Left forelimb (tissue), 1 donor: ENCODE results near the gene VTI1A.
"Not testable (repeated sequence)": the region's sequence is repeated elsewhere in the genome, so short reads cannot be mapped to it uniquely, and the experiment has no call there.

ENCODE experiments used
- DNase-seq: peaks from one replicate; pipeline ENCODE4 v3.0.0-alpha.2; 2018; ENCODE audit warnings: low spot score

VTI1A gene

DNA sequence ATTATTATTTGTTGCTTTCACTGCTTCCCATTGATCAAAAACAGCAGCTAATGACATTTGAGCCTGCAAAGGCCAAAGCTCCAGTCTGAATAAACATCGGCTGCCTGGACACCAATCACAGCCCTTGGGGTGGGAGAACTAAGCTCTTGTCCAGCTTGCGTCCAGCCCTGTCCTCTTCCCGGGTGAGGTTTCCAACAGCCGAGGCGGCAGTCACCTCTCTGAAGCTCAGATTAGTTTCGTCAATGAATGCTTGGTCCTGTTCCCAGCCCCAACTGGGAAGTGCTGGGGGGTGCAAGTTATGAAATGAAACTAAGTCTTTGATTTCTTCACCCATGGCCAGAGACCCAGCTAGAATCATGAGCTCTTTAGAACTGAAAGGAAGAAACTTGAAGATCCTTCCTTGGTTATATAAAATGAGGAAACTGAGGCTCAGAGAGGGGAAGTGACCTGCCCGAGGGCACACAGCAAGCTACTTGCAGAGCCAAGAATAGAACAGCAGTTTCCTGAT is 389.0 kb downstream of the VTI1A start:
- DNase-seq = no peak

DNA sequence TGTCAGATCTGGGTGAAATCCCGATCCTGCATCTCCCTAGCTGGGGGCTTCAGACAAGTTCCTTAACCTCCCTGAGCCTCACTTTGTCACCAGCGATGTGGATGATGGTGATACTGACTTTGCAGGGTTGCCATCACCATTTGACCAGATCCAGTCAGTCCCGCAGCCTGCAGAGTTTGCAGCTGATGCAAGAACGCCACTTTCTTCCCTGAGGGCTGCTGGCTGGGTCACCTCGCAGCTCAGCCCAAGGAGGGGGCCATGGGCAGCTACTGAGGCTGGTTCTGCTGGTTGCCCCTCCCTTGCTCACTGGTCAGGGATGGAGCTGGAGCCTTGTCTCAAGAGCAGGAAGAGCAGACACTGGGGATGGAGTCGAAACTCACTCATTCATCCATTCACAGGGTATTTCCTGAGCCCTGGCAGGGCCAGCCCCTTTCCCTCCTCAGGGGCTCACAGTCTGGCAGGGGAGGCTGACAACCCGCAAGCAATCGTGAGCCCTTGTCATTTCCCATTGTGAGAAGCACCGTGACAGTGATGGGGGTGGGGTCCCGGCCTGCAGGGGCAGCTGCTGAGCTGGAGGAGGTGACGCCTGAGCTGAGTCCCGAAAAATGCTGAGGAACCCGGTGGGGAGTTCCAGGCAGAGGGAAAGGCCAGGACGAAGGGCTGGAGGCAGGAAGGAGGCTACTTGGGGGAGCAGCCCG is 391.9 kb downstream of the VTI1A start:
- no peak for DNase-seq

DNA sequence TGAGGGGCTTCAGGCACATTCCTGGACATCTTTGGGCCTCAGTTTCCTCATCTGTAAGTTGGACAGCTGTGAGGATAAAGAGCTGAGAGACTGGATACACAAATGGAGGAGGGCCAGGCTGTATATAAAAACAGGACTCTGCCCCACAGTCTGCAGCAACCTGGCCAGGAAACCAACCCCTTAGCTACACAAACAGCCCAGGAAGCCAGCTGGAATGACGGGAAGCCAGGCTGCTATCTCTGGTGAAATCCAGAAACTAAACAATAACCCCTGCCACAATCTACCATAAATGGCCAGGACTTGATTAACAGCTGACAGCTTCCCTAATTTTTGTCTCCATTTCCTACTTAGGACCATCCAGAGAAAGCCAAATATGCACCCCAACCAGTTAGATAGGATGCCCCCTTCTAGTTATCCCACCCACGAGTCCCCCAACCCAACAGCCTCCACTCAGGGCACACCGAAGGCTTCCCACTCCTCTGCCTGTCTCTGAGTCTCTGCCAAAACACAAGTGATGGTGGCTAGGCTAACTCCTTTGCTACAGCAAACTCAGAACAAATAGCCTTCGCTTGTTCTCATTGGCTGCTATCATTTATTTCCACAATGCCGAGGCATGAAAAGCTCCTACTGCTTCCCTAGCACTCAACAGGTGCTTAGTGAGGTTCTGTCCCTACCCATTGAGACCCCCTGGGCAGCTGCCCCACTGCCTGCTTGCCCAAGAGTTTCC is 393.1 kb downstream of the VTI1A start:
- DNase-seq = no peak

- DNase-seq = no peak
Observed at GRCh38 chr10:112841549-112841948, 394.5 kb downstream of the VTI1A start.

GRCh38 chr10:112842832-112843360 is 395.9 kb downstream of the VTI1A start:
- no peak for DNase-seq

DNA sequence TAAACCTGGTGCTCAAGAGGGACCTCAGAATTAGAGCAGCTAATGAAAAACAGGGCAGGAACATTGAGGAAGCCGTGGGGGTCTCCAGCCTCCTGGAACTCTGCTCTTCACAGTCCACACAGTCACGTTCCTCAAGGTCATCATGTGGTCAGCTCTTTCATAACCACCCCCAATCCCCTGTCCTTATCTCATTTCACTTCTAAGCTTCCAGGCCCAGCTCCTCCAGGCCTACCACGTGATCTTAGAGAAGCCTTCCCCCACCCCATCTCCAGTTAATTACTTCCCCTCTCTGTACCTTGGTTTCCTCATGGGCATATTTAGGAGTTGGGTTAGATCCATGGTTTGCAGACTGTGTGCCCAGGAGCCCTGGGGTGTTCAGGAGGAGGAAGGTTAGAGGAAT is 396.6 kb downstream of the VTI1A start:
- no peak for DNase-seq

DNA sequence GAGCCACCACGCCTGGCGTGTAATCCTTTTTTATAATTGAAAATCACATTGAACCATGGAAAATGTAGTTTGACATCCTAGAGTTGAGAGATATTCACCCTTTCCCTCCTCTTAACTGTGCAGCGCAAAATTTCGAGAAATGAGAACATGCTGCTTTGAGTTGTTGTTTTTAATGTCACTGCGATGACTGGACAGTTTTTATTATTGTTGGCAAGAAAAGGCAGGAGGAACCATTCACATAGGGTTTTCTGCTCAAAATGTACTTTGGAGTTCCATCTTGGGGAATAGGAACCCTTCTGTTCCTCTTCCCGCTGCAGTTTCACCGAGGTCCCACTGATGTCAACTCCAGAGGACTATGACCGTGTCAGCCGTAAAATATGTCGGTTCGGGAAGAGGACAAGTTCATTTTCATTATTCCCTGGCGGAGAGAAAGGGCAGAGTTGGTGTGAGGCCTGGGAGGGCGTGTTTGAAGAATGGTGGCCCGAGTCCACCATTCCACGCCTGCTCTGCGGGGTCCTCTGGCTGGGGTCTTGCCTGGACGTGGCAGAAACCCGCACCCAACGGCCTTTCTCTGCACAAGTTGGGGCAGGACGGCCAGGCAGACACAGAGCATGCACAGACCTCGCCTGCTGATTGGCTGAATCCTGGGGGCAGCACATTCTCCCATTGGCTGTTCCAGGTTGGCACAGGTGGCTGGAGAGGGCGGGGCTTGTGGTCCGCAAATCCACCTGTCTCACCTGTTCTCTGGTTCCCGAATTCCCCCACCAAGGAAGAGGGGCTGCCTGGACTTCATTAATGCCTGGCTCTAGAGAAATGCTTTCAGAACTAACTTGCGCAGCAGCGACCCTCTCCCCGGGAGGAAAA is 397.9 kb downstream of the VTI1A start:
- no peak for DNase-seq

- DNase-seq = no peak
Observed at GRCh38 chr10:112847778-112848177, 400.8 kb downstream of the VTI1A start.

DNA sequence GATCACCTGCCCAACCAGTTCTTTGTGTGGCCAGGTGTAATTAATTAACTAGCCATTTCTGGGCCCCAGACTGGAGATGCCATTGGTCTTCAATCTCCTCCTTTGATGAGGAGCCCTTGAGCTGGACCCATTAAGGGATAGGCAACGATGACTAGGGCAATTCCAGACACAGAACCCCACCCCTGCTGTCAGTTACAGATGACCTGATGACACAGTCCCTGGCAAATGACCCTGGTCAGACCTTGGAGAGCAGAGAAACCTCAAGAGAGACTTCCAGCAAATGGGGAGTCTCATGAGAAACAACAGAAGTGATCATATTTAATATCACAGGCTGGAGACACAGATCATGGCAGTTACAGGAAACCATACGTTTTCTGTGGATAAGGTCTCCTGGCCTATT is 401.2 kb downstream of the VTI1A start:
- DNase-seq = no peak

DNA sequence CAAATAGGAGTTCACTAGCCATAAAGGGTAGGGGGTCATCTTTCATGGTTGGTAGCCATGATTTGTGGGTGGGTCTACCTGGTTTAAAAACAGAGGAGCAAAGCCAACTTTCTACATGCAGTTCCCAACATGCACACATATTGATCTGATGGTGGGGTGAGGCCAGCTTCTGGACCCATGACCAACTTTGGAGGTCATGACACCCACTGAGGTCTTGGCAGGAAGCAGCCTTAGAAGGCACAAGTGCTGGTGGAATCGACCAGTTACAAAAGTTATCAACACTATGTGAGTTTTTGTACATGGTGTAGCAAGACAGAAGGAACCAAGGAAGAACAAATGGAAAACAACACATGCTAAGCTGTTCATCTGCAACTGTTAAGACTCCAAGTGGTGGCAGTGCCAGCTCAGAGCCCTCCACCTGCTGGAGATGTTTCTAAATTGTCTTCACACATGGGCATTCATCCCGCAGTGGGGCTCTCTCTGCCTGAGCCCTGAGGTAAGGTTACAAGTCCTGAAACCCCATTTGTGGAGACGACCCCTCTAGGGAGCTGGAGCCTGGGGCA is 401.9 kb downstream of the VTI1A start:
- no peak for DNase-seq

DNA sequence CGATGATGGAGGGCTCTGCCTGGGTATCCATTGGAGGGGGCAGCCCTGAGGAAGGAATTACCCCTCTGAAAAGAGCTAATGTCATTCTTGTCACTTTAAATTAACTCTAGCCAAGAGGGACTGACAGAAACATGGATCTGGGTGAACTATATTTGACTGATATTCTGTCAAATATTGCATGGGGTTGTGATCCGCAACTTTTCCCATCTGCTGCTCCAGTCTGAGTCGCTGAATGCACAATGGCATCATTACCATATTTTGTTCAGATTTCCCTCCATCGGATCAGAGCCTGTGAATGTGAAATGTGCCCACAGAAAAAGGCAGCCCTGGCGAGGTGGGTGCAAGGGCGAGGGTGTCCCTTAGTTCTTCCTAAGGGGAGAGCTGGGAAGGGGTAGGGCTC is 402.5 kb downstream of the VTI1A start:
- no peak for DNase-seq

DNA sequence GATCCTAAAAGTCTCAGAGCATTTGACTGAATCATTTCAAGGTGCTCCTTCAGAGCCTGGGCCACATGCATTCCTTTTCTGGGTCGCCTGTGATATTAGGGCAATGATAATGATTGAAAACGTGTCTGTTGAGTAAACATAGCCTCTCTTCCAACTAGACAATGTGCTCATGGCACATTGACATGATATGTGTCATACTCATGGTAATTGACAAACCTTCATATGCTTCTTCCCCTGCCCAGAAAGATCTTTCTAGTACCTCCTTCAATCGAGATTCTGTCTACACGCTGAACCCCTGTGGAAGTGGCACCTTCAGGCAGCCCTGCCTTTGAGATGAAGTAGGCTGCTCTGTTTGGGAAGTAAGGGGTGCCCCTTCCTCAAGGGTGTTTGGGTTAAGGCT is 404.2 kb downstream of the VTI1A start:
- no peak for DNase-seq

GRCh38 chr10:112851588-112852211 is 404.7 kb downstream of the VTI1A start:
- DNase-seq = no peak

GRCh38 chr10:112852306-112852705 is 405.3 kb downstream of the VTI1A start:
- peak; percentile 44 for DNase-seq

- no peak for DNase-seq
Observed at GRCh38 chr10:112855134-112855533, 408.1 kb downstream of the VTI1A start.

DNA sequence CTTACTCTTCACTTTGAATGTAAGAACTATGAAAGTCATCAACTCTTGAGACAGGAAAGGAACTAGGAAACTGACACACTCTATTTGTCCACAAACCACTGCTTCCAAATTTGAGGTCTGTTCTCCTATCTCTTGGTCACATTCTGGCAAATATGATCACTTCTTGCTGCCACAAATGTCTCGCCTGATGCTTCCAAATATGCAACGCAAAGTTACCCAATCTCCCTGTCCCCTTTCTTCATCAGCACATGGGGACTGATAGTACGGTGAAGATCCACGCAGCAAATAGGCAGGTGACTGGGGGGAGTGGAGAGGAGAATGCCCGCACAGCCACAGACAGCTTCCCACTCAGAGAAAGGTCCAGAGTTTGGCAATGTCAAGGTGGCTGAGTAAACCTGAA is 410.5 kb downstream of the VTI1A start:
- DNase-seq = no peak

- no peak for DNase-seq
Observed at GRCh38 chr10:112858986-112859651, 412.1 kb downstream of the VTI1A start.

- no peak for DNase-seq
Observed at GRCh38 chr10:112859793-112860192, 412.8 kb downstream of the VTI1A start.

DNA sequence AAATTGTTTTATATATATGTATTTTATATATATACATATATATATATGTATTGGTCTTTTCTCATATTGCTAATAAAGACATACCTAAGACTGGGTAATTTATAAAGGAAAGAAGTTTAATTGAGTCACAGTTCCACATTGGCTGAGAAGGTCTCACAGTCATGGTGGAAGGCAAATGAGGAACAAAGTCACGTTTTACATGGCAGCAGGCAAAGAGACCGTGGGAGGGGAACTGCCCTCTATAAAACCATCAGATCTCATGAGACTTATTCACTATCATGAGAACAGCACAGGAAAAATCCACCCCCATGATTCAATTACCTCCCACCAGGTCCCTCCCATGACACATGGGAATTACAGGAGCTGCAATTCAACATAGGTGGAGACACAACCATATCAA is 416.4 kb downstream of the VTI1A start:
- DNase-seq = not testable (repeated sequence)
